ENCODE results near the gene PTPN6. TPM values are rescaled to one million over a fixed set of nuclear protein-coding genes. Genes with fewer than 3 reads are reported as not detected.

Gene PTPN6
- total and polyA plus RNA-seq, 2 of the 13 experiments (the other 11 are each of a cell fraction or from before 2014, with no cell fraction given) = 10.5 to 10.6 TPM

- TF ChIP-seq, protein P1, sequence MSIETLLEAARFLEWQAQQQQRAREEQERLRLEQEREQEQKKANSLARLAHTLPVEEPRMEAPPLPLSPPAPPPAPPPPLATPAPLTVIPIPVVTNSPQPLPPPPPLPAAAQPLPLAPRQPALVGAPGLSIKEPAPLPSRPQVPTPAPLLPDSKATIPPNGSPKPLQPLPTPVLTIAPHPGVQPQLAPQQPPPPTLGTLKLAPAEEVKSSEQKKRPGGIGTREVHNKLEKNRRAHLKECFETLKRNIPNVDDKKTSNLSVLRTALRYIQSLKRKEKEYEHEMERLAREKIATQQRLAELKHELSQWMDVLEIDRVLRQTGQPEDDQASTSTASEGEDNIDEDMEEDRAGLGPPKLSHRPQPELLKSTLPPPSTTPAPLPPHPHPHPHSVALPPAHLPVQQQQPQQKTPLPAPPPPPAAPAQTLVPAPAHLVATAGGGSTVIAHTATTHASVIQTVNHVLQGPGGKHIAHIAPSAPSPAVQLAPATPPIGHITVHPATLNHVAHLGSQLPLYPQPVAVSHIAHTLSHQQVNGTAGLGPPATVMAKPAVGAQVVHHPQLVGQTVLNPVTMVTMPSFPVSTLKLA (IDR thresholded peaks at IDR 0.05) = peak; percentile 60
- TF ChIP-seq ZBTB34 (CRISPR knock-in tag; IDR thresholded peaks at IDR 0.05) = peak; percentile 30; the same call in 1 of the 2 replicates
- TF ChIP-seq ZGPAT (CRISPR knock-in tag; IDR thresholded peaks at IDR 0.05) = peak; percentile 94
- TF ChIP-seq FOXM1 (CRISPR knock-in tag; IDR thresholded peaks at IDR 0.05) = no peak
- peak; percentile 90 for TF ChIP-seq IRX3 (CRISPR knock-in tag; IDR thresholded peaks at IDR 0.05; ENCODE audit: borderline replicate concordance, low read depth)
- peak; percentile 99 for TF ChIP-seq HOXA3 (CRISPR knock-in tag; IDR thresholded peaks at IDR 0.05)
- TF ChIP-seq PAF1 (CRISPR knock-in tag; IDR thresholded peaks at IDR 0.05) = peak; percentile 90; the same call in 1 of the 2 replicates
- TF ChIP-seq HOXA5 (CRISPR knock-in tag; IDR thresholded peaks at IDR 0.05) = no peak
- peak; percentile 27 for TF ChIP-seq U2AF1 (optimal IDR thresholded peaks at IDR 0.05; ENCODE audit: low read depth, low read length)
- TF ChIP-seq, protein P2, sequence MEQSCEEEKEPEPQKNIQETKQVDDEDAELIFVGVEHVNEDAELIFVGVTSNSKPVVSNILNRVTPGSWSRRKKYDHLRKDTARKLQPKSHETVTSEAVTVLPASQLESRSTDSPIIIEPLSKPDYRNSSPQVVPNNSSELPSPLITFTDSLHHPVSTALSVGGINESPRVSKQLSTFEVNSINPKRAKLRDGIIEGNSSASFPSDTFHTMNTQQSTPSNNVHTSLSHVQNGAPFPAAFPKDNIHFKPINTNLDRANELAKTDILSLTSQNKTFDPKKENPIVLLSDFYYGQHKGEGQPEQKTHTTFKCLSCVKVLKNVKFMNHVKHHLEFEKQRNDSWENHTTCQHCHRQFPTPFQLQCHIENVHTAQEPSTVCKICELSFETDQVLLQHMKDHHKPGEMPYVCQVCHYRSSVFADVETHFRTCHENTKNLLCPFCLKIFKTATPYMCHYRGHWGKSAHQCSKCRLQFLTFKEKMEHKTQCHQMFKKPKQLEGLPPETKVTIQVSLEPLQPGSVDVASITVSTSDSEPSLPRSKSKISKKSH (CRISPR knock-in tag; IDR thresholded peaks at IDR 0.05; ENCODE audit: borderline replicate concordance) = peak; percentile 91; the same call in 1 of the 2 replicates
- no peak for TF ChIP-seq MAFF (IDR thresholded peaks at IDR 0.05; ENCODE audit: low read depth, low read length)
- TF ChIP-seq, protein P3, sequence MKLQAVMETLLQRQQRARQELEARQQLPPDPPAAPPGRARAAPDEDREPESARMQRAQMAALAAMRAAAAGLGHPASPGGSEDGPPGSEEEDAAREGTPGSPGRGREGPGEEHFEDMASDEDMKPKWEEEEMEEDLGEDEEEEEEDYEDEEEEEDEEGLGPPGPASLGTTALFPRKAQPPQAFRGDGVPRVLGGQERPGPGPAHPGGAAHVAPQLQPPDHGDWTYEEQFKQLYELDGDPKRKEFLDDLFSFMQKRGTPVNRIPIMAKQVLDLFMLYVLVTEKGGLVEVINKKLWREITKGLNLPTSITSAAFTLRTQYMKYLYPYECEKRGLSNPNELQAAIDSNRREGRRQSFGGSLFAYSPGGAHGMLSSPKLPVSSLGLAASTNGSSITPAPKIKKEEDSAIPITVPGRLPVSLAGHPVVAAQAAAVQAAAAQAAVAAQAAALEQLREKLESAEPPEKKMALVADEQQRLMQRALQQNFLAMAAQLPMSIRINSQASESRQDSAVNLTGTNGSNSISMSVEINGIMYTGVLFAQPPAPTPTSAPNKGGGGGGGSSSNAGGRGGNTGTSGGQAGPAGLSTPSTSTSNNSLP (IDR thresholded peaks at IDR 0.05; ENCODE audit: low read depth, low read length) = no peak
- TF ChIP-seq, protein P4, sequence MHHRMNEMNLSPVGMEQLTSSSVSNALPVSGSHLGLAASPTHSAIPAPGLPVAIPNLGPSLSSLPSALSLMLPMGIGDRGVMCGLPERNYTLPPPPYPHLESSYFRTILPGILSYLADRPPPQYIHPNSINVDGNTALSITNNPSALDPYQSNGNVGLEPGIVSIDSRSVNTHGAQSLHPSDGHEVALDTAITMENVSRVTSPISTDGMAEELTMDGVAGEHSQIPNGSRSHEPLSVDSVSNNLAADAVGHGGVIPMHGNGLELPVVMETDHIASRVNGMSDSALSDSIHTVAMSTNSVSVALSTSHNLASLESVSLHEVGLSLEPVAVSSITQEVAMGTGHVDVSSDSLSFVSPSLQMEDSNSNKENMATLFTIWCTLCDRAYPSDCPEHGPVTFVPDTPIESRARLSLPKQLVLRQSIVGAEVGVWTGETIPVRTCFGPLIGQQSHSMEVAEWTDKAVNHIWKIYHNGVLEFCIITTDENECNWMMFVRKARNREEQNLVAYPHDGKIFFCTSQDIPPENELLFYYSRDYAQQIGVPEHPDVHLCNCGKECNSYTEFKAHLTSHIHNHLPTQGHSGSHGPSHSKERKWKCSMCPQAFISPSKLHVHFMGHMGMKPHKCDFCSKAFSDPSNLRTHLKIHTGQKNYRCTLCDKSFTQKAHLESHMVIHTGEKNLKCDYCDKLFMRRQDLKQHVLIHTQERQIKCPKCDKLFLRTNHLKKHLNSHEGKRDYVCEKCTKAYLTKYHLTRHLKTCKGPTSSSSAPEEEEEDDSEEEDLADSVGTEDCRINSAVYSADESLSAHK (CRISPR knock-in tag; IDR thresholded peaks at IDR 0.05; ENCODE audit: borderline replicate concordance) = no peak
- no peak for TF ChIP-seq ZFP37 (CRISPR knock-in tag; IDR thresholded peaks at IDR 0.05; ENCODE audit: borderline replicate concordance)
- no peak for TF ChIP-seq RFX3 (CRISPR knock-in tag; IDR thresholded peaks at IDR 0.05)
These were observed 13.4 kb upstream of the PTPN6 start (continued) for GRCh38 chr12:6937481-6938352.
